ENCODE measurements around the gene LCE3C.
"Not testable (repeated sequence)": the region's sequence is repeated elsewhere in the genome, so short reads cannot be mapped to it uniquely, and the experiment has no call there.

LCE3C gene, protein sequence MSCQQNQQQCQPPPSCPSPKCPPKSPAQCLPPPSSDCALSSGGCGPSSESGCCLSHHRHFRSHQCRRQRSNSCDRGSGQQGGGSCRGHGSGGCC

DNA sequence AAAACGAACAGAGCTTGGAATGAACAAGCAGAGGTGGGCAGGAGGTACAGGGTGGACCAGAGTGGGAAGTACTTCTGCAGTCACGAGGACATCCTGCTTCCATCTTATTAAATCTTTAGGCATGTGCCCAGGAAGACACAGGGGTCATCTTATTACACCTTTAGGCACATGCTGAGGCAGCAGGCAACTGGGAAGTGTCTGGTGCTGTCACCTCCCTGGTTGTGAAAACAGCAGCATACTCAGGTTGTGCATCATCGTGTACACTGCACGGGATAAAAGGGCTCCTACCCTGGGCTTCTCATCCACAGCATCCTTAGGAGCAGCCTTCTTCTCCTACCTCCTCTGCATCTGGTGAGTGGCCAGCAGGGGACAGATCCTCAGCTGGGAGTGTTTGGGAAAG lies at the start of gene LCE3C:
Gene LCE3C, plus strand, starts transcription at position 301 of the 400 bp plus-strand sequence. CDS start 498 bp downstream, outside the sequence.
- TF ChIP-seq, protein P1, sequence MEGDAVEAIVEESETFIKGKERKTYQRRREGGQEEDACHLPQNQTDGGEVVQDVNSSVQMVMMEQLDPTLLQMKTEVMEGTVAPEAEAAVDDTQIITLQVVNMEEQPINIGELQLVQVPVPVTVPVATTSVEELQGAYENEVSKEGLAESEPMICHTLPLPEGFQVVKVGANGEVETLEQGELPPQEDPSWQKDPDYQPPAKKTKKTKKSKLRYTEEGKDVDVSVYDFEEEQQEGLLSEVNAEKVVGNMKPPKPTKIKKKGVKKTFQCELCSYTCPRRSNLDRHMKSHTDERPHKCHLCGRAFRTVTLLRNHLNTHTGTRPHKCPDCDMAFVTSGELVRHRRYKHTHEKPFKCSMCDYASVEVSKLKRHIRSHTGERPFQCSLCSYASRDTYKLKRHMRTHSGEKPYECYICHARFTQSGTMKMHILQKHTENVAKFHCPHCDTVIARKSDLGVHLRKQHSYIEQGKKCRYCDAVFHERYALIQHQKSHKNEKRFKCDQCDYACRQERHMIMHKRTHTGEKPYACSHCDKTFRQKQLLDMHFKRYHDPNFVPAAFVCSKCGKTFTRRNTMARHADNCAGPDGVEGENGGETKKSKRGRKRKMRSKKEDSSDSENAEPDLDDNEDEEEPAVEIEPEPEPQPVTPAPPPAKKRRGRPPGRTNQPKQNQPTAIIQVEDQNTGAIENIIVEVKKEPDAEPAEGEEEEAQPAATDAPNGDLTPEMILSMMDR (IDR thresholded peaks at IDR 0.05; ENCODE audit: borderline replicate concordance, insufficient read depth, low read depth, low read length), result no peak
- H3K4me3 ChIP-seq (ENCODE audit: low read depth, low read length), result no peak within 1 kb of the TSS

DNA sequence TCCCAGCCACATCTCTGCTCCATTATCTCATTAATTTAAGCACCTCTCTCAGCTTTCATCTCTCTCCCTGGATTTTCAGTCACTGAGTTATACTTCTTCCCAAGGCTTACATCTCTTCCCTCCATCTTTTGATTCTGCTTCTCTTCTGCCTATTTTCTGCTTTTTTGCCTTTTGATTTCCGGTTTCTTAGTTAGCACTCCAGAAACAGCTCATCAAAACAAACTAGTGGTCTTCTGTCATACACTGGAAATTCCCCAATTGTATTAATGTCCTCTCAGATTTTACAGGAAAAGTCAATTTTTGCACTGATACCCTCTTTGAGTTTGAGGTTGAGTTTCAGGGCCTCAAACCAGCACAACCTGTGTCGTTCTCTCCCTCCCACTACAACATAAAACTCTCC lies 34.9 kb upstream of the LCE3C start:
- H3K4me3 ChIP-seq (ENCODE audit: low read depth, low read length), result no peak overlapping the region
- TF ChIP-seq, protein P1 (IDR thresholded peaks at IDR 0.05; ENCODE audit: borderline replicate concordance, insufficient read depth, low read depth, low read length), result no peak

DNA sequence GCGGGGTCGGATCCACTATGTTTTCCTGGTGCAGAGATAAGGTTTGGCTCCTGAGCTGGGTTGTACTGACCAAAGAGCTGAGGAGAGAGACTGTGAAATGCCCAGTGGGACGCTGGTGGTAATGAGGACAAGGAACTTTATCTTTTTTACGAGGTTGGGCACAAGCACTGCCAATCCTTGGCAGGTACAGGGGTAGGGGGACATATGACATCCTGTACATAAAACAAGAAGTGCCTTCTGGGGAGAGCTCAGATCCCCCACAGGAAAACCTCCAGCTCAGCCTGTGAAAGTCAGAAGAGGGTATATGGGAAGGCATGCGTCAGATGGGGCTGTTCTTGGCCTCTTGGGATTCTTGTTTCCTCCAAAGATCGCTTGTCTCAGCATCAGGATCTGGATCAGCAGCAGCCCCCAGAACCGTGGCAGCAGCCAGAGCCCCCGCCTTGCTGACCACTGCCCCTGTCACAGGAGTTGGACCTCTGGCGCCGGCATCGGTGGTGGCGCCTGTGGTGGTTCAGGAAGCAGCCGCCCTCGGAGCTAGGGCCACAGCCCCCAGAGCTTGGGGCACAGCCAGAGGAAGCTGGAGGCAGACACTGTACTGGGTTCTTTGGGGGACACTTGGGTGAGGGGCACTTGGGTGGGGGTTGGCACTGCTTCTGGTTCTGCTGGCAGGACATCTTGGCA lies 34.4 kb upstream of the LCE3C start:
- TF ChIP-seq, protein P1 (IDR thresholded peaks at IDR 0.05; ENCODE audit: borderline replicate concordance, insufficient read depth, low read depth, low read length), result no peak
- H3K4me3 ChIP-seq (ENCODE audit: low read depth, low read length), result no peak overlapping the region

DNA sequence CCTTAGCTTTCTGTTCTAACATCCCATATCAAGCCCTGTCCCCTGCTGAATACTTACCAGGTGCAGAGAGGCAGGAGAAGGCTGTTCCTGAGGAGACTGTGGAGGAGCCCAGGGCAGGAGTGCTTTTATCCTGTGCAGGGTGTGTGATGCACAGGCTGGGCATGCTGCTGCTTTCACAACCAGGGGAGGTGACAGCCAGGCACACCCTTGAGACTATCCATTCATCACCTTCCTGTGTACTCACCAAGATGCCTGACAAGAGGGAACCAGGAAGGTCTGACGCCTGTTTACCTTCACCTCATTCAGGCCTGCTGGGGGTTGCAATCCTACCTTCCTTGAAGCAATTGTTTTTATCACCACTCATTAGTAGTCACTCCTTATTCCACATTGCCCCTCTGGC lies 33.4 kb upstream of the LCE3C start, which contains the start of gene LCE3E:
Gene LCE3E, minus strand, starts transcription at position 100 of the 400 bp plus-strand sequence. CDS start 572 bp downstream, outside the sequence.
- TF ChIP-seq, protein P1 (IDR thresholded peaks at IDR 0.05; ENCODE audit: borderline replicate concordance, insufficient read depth, low read depth, low read length), result no peak

DNA sequence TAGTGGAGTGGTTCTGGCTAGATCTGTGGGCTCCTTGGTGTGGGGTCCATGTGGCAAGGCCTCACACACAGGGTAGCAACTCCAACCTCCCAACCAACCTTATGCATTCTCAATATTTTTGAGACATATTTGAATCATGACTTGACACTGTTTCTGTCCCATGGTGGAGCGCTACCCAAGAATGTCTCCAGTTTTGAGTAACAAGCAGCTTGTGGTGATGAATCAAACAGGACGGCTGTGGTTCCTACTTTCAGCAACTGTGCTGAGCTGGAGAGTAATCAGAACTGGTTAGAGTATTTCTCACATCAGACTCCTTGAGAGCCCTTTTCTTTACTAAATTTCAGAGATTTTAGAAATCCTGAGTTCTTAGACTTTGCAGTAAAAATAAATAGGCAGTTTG lies 22.9 kb upstream of the LCE3C start:
- H3K4me3 ChIP-seq (ENCODE audit: low read depth, low read length), result no peak overlapping the region
- TF ChIP-seq, protein P1 (IDR thresholded peaks at IDR 0.05; ENCODE audit: borderline replicate concordance, insufficient read depth, low read depth, low read length), result no peak

More for the DNA sequence above, 33.4 kb upstream of the LCE3C start, which contains the start of gene LCE3E:
- H3K4me3 ChIP-seq (ENCODE audit: low read depth, low read length), result no peak within 1 kb of the TSS

DNA sequence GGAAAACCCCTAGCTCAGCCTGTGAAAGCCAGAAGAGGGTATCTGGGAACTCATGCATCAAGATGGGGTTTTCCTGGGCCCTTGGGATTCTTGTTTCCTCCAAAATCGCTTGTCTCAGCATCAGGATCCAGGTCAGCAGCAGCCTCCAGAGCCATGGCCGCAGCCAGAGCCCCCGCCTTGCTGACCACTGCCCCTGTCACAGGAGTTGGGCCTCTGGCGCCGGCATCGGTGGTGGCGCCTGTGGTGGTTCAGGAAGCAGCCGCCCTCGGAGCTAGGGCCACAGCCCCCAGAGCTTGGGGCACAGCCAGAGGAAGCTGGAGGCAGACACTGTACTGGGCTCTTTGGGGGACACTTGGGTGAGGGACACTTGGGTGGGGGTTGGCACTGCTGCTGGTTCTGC lies 20.5 kb upstream of the LCE3C start:
- H3K4me3 ChIP-seq (ENCODE audit: low read depth, low read length), result not testable (repeated sequence)

DNA sequence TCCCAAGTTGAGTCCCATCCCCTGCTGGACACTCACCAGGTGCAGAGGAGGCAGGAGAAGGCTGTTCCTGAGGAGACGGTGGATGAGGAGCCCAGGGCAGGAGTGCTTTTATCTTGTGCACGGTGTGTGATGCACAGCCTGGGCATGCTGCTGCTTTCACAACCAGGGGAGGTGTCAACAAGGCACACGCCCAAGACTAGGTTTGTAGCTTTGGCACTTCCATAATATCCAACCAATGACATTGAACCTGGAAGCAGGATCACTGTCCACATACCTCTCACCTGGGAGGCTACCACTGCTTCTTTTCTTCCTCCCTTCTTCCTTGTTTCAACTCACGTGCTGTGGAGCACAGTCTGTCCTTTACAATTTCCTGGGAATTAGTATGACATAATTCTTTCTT lies 19.6 kb upstream of the LCE3C start, which contains the start of gene LCE3D:
Gene LCE3D, minus strand, starts transcription at position 84 of the 400 bp plus-strand sequence. CDS start 580 bp downstream, outside the sequence.
- H3K4me3 ChIP-seq (ENCODE audit: low read depth, low read length), result no peak within 1 kb of the TSS
- TF ChIP-seq, protein P1 (IDR thresholded peaks at IDR 0.05; ENCODE audit: borderline replicate concordance, insufficient read depth, low read depth, low read length), result no peak
